Activated CD4-positive, alpha-beta T cell treated with anti-CD3 and anti-CD28 coated beads, Interleukin-10, Interleukin-2, amounts not matched to agents 100 ng/mL and 50 ng/mL, durations not matched to agents 16 hours and 8 hours (primary cell): Measurements from ENCODE around the gene SLC2A8.

Source experiments
- DNase-seq: peaks from one replicate; pipeline ENCODE4 v3.0.0-alpha.2; 2020

Gene SLC2A8, protein sequence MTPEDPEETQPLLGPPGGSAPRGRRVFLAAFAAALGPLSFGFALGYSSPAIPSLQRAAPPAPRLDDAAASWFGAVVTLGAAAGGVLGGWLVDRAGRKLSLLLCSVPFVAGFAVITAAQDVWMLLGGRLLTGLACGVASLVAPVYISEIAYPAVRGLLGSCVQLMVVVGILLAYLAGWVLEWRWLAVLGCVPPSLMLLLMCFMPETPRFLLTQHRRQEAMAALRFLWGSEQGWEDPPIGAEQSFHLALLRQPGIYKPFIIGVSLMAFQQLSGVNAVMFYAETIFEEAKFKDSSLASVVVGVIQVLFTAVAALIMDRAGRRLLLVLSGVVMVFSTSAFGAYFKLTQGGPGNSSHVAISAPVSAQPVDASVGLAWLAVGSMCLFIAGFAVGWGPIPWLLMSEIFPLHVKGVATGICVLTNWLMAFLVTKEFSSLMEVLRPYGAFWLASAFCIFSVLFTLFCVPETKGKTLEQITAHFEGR

DNA sequence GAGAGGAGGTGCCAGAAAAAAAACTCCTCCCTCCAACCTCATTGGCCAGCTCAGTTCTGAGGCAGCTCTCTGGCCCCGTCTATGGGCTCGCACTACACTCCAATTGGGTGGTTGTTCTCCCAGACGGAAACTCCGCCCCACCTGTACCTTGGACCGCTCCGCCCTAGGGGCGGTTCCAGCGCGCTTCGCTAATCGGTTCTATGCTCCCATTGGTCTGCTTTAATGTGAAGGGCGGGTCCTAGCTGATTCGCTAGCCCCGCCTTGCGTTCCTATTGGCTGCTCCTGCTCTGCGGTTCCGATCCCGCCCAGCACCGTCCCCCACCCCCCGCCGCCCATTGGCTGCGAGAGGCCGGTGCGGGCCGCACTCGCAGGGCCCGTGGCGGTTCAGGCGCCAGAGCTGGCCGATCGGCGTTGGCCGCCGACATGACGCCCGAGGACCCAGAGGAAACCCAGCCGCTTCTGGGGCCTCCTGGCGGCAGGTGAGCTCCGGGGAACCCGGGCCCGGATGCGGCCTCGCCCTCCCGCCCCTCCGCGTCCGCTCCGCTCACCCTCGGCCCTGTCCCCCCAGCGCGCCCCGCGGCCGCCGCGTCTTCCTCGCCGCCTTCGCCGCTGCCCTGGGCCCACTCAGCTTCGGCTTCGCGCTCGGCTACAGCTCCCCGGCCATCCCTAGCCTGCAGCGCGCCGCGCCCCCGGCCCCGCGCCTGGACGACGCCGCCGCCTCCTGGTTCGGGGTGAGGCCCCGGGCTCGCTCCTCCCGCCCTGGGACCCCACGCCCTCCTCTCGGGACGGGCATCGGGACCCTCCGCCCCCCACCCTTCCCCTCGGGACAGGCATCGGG lies at the start of gene SLC2A8:
TSS of gene SLC2A8 (plus strand) at position 362 of the 838 bp plus-strand sequence. CDS start at position 424, 62 bp downstream.
- DNase-seq, result peak; percentile 98

DNA sequence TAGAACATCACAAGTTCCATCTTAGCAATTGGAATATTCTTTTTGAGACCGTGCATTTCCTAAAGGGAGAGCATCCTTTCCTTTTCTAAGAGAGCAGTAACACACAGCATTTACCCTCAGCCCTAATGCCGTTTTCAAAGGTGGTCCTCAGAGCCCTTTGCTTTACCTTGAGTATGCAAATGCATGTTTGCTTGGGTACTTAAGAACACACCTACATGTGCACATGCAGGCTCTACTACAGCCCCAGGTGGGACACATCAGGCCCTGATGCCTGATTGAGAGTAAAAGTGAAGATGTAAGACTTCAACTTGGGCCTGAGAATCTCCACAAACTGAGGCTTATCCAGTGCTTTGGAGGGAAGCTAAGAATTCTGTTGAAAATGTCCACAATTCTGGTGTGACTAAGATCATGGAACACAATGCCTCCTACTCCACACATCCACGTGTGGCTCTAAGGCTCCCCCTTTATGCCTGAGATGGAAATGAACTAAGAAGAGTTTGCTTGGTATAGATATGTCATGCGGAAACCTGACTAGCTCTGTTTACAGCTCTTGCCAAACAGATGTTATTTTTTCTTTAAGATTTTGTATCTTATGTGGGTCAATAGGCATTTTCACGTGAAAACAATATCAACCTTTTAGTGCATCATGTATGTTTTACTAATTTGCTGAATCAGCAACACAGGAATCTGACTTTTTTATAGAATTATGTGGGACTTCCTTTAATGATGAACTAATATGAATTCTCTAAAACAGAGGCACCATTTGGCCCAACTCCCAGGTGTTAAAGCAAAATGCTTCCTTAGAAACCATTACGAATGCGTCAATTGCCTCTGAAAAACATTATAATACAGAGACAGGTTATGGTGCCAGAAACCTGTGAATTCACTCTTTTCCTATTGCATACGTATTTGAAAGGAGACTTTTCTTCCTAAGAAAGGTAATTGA lies 48.9 kb upstream of the SLC2A8 start:
- no peak for DNase-seq

DNA sequence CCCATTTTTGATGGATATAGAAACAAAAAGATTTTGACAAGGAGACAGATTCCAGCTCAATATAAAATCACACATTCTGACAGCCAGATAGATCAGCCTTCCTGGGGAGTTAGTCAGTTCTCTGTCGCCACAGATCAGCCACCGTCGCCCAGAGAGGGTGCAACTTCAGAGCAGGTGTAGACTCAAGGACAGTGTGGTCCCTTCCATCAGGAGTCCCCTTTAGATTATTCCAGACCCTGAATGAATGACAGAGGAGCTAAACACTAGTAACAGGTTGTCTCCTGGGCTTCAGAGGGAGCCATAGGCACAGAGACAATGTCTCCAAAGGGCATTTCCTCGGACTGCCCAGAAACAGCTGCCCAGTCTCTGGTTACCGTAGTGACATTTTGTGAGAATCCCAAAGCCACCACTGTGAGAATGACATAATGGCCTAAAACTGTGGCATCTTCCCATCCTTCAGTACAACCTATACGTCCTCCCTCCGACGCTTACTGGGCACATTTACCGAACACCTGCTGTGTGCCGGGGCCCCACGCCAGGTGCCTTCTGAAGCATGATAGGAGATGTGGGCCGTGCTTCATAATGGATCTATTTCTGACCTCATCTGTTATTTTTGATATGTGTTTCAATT lies 47.4 kb upstream of the SLC2A8 start:
- DNase-seq, result no peak

DNA sequence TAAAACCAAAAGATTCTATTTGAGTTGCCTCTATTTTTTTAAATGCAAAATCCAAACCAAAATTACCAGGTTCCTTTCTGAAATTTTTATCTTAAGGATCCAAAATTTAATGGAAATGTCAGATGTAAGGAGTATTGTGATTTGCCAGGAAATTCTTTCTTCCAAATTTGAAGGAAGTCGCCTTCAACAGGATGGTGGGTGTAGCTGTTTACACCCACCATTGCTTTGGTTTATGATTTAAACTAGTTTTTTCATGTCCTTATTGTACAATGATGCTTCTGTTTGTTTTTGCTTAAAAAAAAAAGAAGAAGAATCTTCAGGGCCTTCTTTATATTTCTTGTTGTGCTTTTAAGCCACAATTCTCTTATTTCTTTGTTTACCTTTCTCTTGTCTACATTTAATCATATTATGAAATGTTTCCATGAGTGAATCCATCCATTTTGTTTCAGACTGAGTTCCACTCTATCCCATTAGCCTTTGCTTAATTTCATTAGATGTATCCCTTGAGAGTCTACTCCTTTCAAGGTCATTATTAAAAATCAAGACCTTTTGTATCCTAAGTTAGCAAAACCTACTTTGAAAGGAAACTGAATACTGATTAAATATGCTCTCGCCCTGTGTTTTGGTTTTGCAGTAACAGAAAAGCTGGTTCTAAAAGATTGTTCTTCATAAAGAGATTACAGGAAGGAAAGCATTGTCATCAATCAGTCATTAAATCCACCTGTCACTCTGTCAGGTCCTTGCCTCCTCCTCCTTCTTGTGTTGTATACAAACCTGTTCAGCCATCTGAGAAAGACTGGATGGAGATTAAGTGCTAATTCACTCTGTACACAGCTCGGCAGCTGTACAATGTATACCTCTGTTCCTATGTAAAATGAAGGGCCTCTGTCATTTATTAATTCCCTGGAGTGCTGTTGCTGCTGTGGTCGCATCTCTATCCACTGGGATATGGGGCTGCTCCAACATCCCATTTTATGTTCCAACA lies 45.5 kb upstream of the SLC2A8 start:
- no peak for DNase-seq

DNA sequence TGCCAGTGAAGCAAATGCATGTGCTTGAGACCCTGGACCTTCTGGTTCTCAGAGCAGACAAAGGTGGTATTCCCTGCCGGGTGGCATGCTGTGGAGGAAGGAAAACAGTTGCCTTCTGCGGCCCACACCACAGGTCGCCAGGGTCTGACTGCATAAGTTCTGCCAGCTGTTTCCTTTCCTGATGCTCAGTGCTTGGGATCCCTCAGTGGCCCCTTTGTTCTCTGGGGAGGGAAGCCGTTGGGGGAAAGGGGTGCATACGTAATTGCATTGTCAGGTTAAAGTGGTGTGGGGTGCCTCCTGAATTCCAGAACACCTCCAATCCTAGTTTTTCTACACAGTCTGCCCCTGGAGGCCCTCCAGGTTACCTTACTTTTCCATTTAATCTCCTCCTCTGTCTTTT lies 43.1 kb upstream of the SLC2A8 start:
- DNase-seq, result no peak

DNA sequence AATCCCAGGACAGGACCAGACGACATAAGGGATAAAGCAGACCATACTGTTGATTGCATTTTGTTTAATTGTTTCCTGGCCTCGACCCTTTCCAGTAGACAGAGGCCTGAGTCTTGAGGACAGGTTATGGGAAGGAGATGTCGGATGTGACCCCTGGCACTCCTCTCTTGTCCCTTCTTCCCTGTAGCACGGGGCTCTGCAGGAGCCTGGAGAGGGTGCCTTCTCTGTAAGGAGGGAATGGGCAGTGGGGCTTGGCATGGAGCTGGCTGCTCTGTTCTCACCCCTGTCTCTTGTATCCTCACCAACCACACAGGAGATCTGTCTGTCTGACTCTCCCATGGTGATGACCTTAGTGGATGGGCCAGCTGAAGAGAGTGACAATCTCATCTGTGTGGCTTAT lies 40.1 kb upstream of the SLC2A8 start:
- no peak for DNase-seq

DNA sequence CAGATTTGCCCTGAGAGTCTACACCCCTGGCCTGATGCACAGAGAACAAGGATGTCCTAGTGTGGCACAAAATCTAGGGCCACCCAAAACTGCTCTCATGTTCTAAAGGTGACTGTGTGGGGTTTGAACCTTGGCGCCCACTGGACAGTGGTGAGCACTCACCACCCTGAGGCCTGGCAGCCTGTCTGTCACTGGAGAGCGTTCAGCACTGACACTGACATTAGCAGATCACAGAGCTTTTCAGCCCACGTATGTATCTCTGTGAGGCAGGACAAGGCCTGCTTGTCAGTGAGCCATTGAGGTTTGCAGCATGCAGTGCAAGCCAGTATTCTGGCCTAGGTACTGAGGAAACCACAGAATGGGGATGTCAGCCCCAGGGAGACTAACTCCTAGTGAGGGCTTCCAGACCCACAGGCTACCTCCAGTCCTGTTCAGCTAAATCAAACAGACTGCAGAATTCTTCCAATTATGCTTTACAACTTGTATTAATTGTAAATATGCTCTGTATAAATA lies 38.9 kb upstream of the SLC2A8 start:
- no peak for DNase-seq

DNA sequence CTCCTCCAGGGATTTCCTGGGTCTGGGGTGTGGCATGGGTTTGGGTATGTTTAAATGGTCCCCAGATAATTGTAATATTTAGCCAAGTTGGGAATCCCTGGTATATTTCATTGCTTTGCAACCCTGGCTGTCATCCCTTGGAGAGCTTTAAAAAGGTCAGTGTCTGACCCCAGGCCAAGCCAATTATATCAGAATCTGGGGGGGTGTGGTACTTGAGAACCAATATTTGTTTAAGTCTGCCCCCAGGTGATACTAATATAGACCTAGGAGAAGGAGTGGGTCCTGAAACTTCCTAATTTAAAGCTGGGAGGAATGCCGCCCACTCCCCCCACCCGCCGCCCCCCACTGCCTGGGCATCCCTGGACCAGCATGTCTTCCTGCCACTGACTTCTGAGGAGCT lies 38.2 kb upstream of the SLC2A8 start:
- no peak for DNase-seq

DNA sequence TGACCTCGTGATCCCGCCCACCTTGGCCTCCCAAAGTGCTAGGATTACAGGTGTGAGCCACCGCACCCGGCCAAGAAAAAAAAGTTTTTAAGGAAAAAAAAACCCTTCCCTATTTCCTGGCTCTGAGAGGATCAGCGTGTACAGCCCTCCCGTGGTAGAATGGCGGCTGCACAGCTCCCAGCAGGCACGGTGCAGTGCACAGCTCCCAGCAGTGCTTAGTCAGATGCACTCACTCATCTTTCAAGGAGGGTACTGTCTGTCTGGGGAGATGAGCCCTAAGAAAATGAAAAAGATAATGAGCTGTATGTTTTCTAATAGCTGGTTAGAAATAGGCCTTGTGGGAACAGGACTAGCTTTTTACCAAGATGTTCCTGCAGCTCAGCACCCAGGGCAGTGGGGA lies 36.7 kb upstream of the SLC2A8 start:
- DNase-seq, result no peak

DNA sequence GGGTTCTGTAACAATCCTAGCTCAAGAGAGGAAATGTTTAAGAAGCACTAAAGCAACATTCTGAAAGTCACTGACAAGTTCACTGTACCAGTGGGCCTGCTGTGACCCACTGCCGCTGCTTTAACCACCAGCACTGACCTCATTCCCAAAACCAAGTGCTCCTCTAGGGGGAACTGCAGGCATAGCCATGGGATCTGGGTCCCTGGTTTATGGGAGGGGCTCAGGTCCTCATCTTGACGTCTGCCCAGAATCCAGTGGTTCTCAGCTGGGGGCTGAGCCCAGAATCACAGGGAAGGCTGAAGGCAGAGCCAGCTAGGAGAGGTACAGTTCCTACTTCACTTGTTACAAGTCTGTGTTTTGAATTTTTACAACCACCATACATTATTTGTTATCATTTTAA lies 36.1 kb upstream of the SLC2A8 start:
- DNase-seq, result no peak

DNA sequence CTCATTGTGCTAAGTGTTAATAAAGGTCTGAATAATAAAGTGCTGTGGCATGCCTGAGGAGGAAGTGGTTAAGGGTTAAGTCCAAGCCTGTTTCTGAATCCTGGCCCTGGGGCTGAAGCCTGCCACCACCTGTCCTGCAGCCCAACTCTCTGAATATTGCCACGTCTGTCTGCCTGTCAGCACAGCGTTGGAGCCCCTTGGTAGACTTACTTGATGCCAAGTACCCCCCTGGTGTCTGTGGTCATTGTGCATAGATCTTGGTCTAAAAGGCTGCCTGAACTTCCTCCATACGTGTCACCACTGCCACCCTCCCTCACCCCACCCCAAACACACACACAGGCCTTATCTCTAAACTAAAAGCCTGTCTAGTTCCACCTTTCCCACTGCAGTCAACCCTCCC lies 35.4 kb upstream of the SLC2A8 start:
- DNase-seq, result peak; percentile 6

DNA sequence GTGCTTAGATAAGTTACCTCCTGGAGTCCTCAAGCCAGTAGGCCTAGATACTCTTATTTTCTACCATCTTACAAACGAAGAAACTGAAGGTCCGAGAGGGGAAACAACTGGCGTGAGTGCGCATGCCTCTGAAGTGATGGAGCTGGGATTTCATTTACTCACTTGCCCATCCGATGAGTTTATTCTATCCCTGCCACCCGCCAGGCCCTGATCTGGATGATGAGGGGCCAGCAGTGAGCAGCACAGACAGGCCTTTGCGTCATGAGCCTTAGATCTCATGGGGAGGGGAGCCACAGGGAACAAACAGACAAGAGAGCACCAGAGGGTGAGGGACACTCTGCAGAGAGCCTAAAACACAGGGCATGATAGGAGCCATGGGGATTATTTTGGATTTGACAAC lies 34.1 kb upstream of the SLC2A8 start:
- DNase-seq, result no peak

DNA sequence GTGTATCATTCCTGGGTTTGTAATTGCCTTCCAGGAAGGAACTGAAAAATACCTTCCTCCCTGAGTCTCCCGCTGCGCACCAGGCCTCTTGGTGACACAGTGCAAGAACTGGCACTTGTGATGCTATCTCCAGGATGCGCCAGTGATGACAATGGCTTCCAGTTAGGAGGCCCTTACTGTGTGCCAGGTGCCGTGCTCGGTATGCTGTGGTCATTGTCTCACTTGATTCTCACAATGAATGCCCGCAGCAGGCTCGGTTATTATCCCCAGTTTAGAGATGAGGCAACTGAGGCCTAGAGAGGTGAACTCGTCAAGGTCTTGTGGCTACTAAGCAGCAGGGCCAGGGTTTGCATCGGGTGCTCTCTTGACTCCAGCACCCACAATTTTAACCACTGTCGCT lies 31.5 kb upstream of the SLC2A8 start:
- no peak for DNase-seq

DNA sequence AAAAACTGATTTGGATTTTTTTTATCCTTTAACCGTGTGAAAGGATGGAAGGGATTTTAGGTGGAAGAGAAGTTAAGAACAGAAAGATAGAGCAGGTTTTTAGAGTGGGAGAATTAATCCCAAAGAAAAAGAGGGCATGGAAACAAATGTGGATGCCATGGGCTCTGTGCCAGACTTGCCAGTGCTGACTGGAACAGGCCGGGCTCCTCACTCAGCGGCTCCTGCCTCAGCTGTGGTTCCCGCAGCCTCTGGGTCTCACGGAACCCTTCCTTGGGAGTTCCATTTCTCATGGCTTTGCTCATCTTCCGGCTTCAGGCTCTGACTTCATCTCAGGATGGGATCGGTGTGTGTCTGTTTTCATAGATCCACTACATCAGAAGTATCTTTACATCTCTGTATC lies 30.4 kb upstream of the SLC2A8 start:
- DNase-seq, result no peak

DNA sequence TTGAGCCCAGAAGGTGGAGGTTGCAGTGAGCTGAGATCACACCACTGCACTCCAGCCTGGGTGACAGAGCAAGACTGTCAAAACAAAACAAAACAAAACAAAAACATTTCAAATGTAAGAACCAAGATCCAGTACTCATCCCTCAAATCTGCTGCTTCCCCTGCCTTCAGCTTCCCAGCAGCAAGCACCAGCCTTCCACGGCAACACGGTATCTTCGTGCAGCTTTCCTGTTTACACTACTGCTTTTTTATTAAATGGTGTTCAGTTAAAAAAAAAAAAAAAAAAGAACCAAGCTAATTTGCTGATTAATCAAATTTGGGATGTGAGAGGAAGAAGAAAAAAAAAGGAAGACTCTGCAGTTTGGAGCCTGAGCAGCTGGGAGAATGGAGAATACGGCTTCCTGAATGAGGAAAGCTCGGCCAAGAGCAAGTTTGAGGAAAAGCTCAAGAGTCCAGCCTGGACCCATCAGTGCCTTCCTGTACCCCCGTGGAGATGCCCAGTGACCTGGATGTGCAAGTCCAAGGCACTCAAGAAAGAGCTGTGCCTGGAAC lies 28.0 kb upstream of the SLC2A8 start:
- DNase-seq, result no peak

DNA sequence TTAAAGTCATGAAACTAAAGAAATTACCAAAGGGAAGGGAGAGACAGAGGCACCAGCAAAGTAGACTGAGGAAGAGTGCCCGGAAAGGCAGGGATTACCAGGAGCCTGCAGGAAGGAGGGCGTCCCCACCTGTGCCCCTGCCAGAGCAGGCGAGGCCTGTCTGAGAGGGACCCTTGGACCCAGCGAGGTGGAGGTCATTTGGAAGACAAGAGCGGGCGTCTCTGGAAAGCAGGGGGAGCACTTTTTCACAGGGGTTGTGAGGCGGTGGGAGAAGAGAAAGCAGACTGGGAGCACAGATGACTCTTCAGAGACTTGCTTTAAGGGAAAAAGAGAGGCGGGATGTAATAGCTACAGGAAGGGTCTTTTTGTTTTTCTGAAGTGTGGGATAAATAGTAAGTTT lies 27.5 kb upstream of the SLC2A8 start:
- no peak for DNase-seq

DNA sequence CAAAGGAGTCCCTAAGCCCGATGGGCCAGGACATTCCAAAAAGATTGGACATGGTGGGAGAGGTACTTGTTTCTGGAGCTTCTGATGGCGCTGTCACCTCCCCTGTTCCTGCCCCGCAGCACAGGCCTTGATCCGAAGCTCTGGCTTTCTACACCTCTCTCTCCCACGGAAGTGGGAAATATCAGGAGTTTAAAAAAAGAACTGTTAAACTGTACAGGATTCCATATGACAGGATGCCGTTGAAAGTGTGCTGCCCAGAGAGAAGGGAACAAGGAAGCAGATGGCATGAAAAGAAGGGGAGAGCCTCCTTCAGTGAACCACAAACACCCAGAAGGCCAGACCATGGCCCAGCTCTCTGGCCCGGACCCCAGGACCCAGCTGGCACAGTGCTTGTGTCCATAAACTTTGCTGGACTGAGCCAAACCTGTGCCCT lies 26.8 kb upstream of the SLC2A8 start:
- DNase-seq, result no peak

DNA sequence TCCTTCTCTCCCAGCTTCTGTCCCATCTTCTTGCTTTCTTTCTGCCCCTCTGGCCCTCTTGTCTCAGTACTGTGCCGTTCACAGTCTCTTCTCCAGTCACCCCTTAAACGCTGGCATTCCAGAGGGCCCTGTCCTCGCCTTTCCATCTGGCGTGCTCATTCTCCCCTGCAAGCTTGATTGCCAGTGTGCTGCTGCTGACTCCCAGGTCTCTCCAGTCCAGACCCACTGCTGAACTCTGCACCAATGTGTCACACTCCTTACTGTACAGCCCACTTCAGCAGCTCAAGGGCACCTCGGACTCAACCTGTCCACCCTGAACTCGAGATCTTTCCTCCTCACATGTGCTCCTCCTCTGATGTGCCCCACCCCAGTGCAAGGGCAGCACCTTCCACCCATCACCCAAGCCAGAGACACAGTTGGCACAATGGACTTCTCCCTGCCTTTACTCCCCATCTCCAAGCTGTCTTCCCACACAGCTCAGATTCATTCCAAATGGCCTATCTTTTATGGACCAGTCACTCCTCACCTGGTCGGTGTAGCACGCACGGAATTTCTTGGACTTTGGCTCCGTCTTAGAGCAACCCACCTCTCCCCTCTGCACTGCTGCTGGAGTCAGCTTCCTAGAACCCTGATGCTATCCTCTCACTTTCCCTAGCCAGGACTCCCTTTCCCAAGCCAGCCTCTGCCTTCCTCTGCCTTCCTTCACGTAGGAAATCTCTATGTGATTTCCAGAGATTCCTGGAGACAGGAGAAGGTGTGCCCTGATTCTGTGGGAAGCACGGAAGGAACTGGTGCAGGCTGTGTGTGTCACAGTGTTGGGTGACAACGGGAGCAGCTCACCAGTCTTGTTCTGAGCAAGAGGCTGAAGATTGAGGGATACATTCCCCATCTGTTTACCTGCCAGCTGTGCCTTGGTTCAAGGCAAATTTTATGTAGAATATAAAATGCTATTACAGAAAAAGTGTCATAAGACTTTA lies 26.0 kb upstream of the SLC2A8 start:
- no peak for DNase-seq

DNA sequence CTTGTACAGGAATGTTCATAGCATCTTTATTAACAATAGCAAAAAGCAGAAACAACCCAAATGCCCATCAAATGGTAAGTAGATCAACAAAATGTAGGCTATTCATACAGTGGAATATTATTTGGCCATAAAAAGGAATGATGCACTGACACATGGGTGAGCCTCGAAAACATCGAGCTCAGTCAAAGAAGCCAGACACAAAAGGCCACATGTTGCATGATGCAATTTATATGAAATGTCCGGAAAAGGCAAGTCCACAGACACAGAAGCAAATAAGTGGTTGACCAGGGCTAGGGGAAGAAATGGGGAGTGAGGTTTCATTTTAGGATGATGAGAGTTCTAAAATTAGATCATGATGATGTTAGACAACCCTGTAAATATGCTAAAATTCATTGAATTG lies 16.5 kb upstream of the SLC2A8 start:
- no peak for DNase-seq
